H9 (cell line): Measurements from ENCODE around the gene LZTR1. TPM values are rescaled to one million over a fixed set of nuclear protein-coding genes. Genes with fewer than 3 reads are reported as not detected.

Source experiments
- DNase-seq: peaks from one replicate; pipeline ENCODE4 v3.0.0-alpha.2; 2017
- H2AFZ ChIP-seq: one replicate; pipeline ENCODE4 v1.6.1; 2013; ENCODE audit warnings: mild to moderate bottlenecking, low read length, control low read depth, moderate library complexity
- H2AK5ac ChIP-seq: 2 replicates; pipeline ENCODE4 v1.6.1; 2013; ENCODE audit warnings: low read length, control low read depth, mixed read lengths; ENCODE audit not compliant: insufficient read length
- H2BK120ac ChIP-seq: one replicate; pipeline ENCODE4 v1.6.1; 2013; ENCODE audit warnings: low read depth, mild to moderate bottlenecking, low read length, control low read depth, inconsistent platforms; ENCODE audit not compliant: poor library complexity, severe bottlenecking
- H2BK12ac ChIP-seq: 2 replicates; pipeline ENCODE4 v1.6.1; 2013; ENCODE audit warnings: low read length, control low read depth, mixed read lengths, low read depth; ENCODE audit not compliant: insufficient read length
- H2BK15ac ChIP-seq: 2 replicates; pipeline ENCODE4 v1.6.1; 2013; ENCODE audit warnings: low read depth, low read length, control low read depth
- H2BK20ac ChIP-seq: one replicate; pipeline ENCODE4 v1.6.1; 2013; ENCODE audit warnings: low read depth, mild to moderate bottlenecking, low read length, control low read depth, inconsistent platforms; ENCODE audit not compliant: poor library complexity, severe bottlenecking
- H2BK5ac ChIP-seq: 2 replicates; pipeline ENCODE4 v1.6.1; 2013; ENCODE audit warnings: low read length, control low read depth, mixed read lengths; ENCODE audit not compliant: insufficient read length
- H3K14ac ChIP-seq: 2 replicates; pipeline ENCODE4 v1.6.1; 2013; ENCODE audit warnings: low read length, control low read depth; ENCODE audit not compliant: insufficient read depth
- H3K18ac ChIP-seq: 2 replicates; pipeline ENCODE4 v1.6.1; 2013; ENCODE audit warnings: low read depth, mild to moderate bottlenecking, mixed read lengths, low read length, control low read depth; ENCODE audit not compliant: insufficient read length
- H3K23ac ChIP-seq: 2 replicates; pipeline ENCODE4 v1.6.1; 2013; ENCODE audit warnings: low read length, control low read depth, mixed read lengths, low read depth; ENCODE audit not compliant: insufficient read length
- H3K23me2 ChIP-seq: 2 replicates; pipeline ENCODE4 v1.6.1; 2013; ENCODE audit warnings: low read depth, mild to moderate bottlenecking, mixed read lengths, low read length, control low read depth; ENCODE audit not compliant: insufficient read length, poor library complexity, severe bottlenecking
- H3K27ac ChIP-seq: 2 replicates; pipeline ENCODE4 v1.5.1; 2013; ENCODE audit warnings: low read length, control low read depth, mixed read lengths, low read depth; ENCODE audit not compliant: insufficient read length
- H3K27me3 ChIP-seq: 2 replicates; pipeline ENCODE4 v1.6.1; 2013; ENCODE audit warnings: low read length, control low read depth, inconsistent platforms; ENCODE audit not compliant: insufficient read depth
- H3K4ac ChIP-seq: 2 replicates; pipeline ENCODE4 v1.6.1; 2013; ENCODE audit warnings: low read depth, mild to moderate bottlenecking, control low read depth, inconsistent platforms, low read length, moderate library complexity
- H3K4me1 ChIP-seq: 2 replicates; pipeline ENCODE4 v1.6.1; 2013; ENCODE audit warnings: low read length, control low read depth, inconsistent platforms; ENCODE audit not compliant: insufficient read depth
- H3K4me2 ChIP-seq: 2 replicates; pipeline ENCODE4 v1.6.1; 2013; ENCODE audit warnings: low read length, control low read depth, mixed read lengths; ENCODE audit not compliant: insufficient read length, insufficient read depth
- H3K56ac ChIP-seq: 2 replicates; pipeline ENCODE4 v1.6.1; 2013; ENCODE audit warnings: low read depth, mild to moderate bottlenecking, mixed read lengths, low read length, control low read depth; ENCODE audit not compliant: insufficient read length
- H3K79me1 ChIP-seq: 2 replicates; pipeline ENCODE4 v1.6.1; 2013; ENCODE audit warnings: low read depth, mild to moderate bottlenecking, moderate library complexity, low read length, control low read depth, inconsistent platforms; ENCODE audit not compliant: insufficient read depth, poor library complexity, severe bottlenecking
- H3K79me2 ChIP-seq: 2 replicates; pipeline ENCODE4 v1.6.1; 2013; ENCODE audit warnings: low read length, control low read depth, inconsistent platforms; ENCODE audit not compliant: insufficient read depth
- H3K9ac ChIP-seq: 2 replicates; pipeline ENCODE4 v1.6.1; 2013; ENCODE audit warnings: low read length, control low read depth, mixed read lengths; ENCODE audit not compliant: insufficient read length; ENCODE audit errors: extremely low read depth
- H3K9me3 ChIP-seq: one replicate; pipeline ENCODE4 v1.6.1; 2013; ENCODE audit warnings: low read depth, low read length, inconsistent platforms; ENCODE audit not compliant: control insufficient read depth
- H3T11ph ChIP-seq: one replicate; pipeline ENCODE4 v1.6.1; 2013; ENCODE audit warnings: mild to moderate bottlenecking, low read length, control low read depth, inconsistent platforms
- H4K20me1 ChIP-seq: one replicate; pipeline ENCODE4 v1.6.1; 2013; ENCODE audit not compliant: control insufficient read depth, insufficient read length, insufficient read depth
- H4K5ac ChIP-seq: 2 replicates; pipeline ENCODE4 v1.6.1; 2013; ENCODE audit warnings: low read depth, mild to moderate bottlenecking, mixed read lengths, low read length, control low read depth; ENCODE audit not compliant: insufficient read length
- H4K8ac ChIP-seq: replicated peaks from 2 replicates; pipeline ENCODE4 v1.6.1; 2013; ENCODE audit warnings: low read length, control low read depth, mixed read lengths, low read depth; ENCODE audit not compliant: insufficient read length
- H4K91ac ChIP-seq: 2 replicates; pipeline ENCODE4 v1.6.1; 2013; ENCODE audit warnings: low read depth, mild to moderate bottlenecking, moderate library complexity, mixed read lengths, low read length, control low read depth; ENCODE audit not compliant: insufficient read length
- H3K27ac Mint-ChIP-seq, 3 experiments: 2 replicates in 2 of 3; 3 replicates in 1 of 3; pipeline ENCODE4 v1.8.0; 2020 to 2021; ENCODE audit warnings: mixed read lengths in 3 of 3, mild to moderate bottlenecking in 1 of 3, moderate library complexity in 1 of 3
- H3K27me3 Mint-ChIP-seq: 2 replicates; pipeline ENCODE4 v1.8.0; 2021; ENCODE audit warnings: low read depth, mild to moderate bottlenecking, moderate library complexity, mixed read lengths
- H3K36me3 Mint-ChIP-seq, 3 experiments: 2 replicates in 2 of 3; 3 replicates in 1 of 3; pipeline ENCODE4 v1.8.0; 2020 to 2021; ENCODE audit warnings: low read depth in 3 of 3, mixed read lengths in 3 of 3; ENCODE audit not compliant: insufficient read depth in 1 of 3
- H3K4me1 Mint-ChIP-seq, 2 experiments: 2 replicates each; pipeline ENCODE4 v1.8.0; 2020; ENCODE audit warnings: mixed read lengths in 2 of 2
- H3K4me3 Mint-ChIP-seq, 2 experiments: 2 replicates in 1 of 2; 3 replicates in 1 of 2; pipeline ENCODE4 v1.8.0; 2020 to 2021; ENCODE audit warnings: mild to moderate bottlenecking in 2 of 2, mixed read lengths in 2 of 2, moderate library complexity in 1 of 2
- H3K9me3 Mint-ChIP-seq, 2 experiments: 2 replicates in 1 of 2; 3 replicates in 1 of 2; pipeline ENCODE4 v1.8.0; 2020; ENCODE audit warnings: mild to moderate bottlenecking in 2 of 2, mixed read lengths in 2 of 2, moderate library complexity in 1 of 2
- CTCF ChIP-seq: fragments of 200-600 bp; sonication (generic); conservative IDR thresholded peaks from 3 replicates; pipeline ENCODE4 v1.8.0; 2021; ENCODE audit warnings: antibody characterized with exemption, mild to moderate bottlenecking
- WGBS: extraction: QIAGEN DNeasy Blood & Tissue Kit; methylation state at CpG from one replicate; pipeline ENCODE4 v1.1.7; 2013; ENCODE audit warnings: missing lambda C conversion rate, low lambda C conversion rate, mixed read lengths; ENCODE audit not compliant: insufficient read length; ENCODE audit errors: extremely low coverage; 5-methylcytosine and 5-hydroxymethylcytosine counted together
- total RNA-seq: library from RNA; stranded (reverse); gene quantifications from 2 replicates; pipeline ENCODE4 v1.2.1, GENCODE V29; 2021

LZTR1 gene
- total RNA-seq, 1 experiment from 2014 or later: 47.0 TPM

GRCh38 chr22:21018314-21018713 lies 36.2 kb downstream of the LZTR1 start:
- Histone ChIP-seq H3K79me2 (no peaks in the 10 kb centered on the region), H4K5ac (no peak overlapping the region), H3K14ac (no peak overlapping the region), H3K4me1 (no peaks in the 10 kb centered on the region; the same call in 1 of the 2 replicates), H3K79me1 (no peaks in the 10 kb centered on the region), H2BK15ac (no peak overlapping the region), H3T11ph (no peak overlapping the region), H3K27me3 (no peaks in the 10 kb centered on the region), H2AK5ac (no peak overlapping the region), H3K18ac (no peak overlapping the region), H3K9ac (no peak overlapping the region), H3K27ac (no peak overlapping the region), H3K23me2 (peaks cover 7% of the 10 kb centered on the region), H2BK120ac (no peak overlapping the region), H4K91ac (no peak overlapping the region), H3K56ac (no peak overlapping the region), H4K20me1 (no peaks in the 10 kb centered on the region), H4K8ac (no peak overlapping the region), H2AFZ (no peak overlapping the region), H2BK12ac (no peak overlapping the region), H2BK5ac (no peak overlapping the region), H3K4me2 (no peak overlapping the region), H2BK20ac (no peak overlapping the region), H3K23ac (no peak overlapping the region), H3K9me3 (no peaks in the 10 kb centered on the region), H3K4ac (no peak overlapping the region)
- DNase-seq: no peak
- Mint-ChIP-seq H3K4me3 (no peak overlapping the region), H3K27me3 (peaks cover 39% of the 10 kb centered on the region), H3K27ac (no peak overlapping the region), H3K9me3 (peaks cover 6 to 8% of the 10 kb centered on the region in 2 experiments; a peak in 4 of 5 replicates), H3K4me1 (peaks cover 10 to 20% of the 10 kb centered on the region in 2 experiments), H3K36me3 (no peaks in the 10 kb centered on the region)
- no peak for TF ChIP-seq CTCF
- no CpG with 5 or more reads among the region's 4 CpGs for WGBS
